ENCODE results near the gene SPTLC3. TPM values are rescaled to one million over a fixed set of nuclear protein-coding genes. Genes with fewer than 3 reads are reported as not detected.

Gene SPTLC3
- total and polyA plus RNA-seq, 12 donors = 1.4 to 15.7 (median 8.7) TPM

- H3K27ac ChIP-seq = no peak overlapping the region
- H3K4me3 ChIP-seq = no peak overlapping the region
- DNase-seq = no peak
- no peak for TF ChIP-seq POLR2A (IDR thresholded peaks at IDR 0.05)
- H3K27me3 ChIP-seq = no peaks in the 10 kb centered on the region
- H3K36me3 ChIP-seq (replicated peaks in 1 of 2) = no peaks in the 10 kb centered on the region
- intact Hi-C loops (cut with DNase I) = loop anchor here (10.0 kb wide), 2 partner anchors 136 to 176 kb away; no protein-coding TSS in a partner anchor
- peaks cover 0 to 6% of the 10 kb centered on the region in 2 donors for H3K4me1 ChIP-seq (replicated peaks in 1 of 2)
- WGBS, 4 donors = 88 to 100% (median 97%) methylated on average over 2 of the region's 2 CpGs
- no peaks in the 10 kb centered on the region for H3K9me3 ChIP-seq (replicated peaks in 1 of 3)
Observed at GRCh38 chr20:13101276-13101675, 92.5 kb downstream of the SPTLC3 start.

- no peak overlapping the region for H3K27ac ChIP-seq
- no peaks in the 10 kb centered on the region for H3K9me3 ChIP-seq (replicated peaks in 1 of 3)
- H3K4me3 ChIP-seq = no peak overlapping the region
- DNase-seq = peak in 1 of 7 donors; percentile 7
- H3K36me3 ChIP-seq (replicated peaks in 1 of 2) = no peaks in the 10 kb centered on the region
- intact Hi-C loops (cut with DNase I) = loop anchor here (10.0 kb wide), 2 partner anchors 137 to 177 kb away; no protein-coding TSS in a partner anchor
- TF ChIP-seq CTCF (IDR thresholded peaks at IDR 0.05) (no peak), POLR2A (IDR thresholded peaks at IDR 0.05) (no peak)
- peaks cover 0 to 6% of the 10 kb centered on the region in 2 donors for H3K4me1 ChIP-seq (replicated peaks in 1 of 2)
- H3K27me3 ChIP-seq = no peaks in the 10 kb centered on the region
- 52 to 69% (median 55%) methylated on average over 5 of the region's 5 CpGs for WGBS, 4 donors
Observed at GRCh38 chr20:13101706-13102105, 92.9 kb downstream of the SPTLC3 start.

GRCh38 chr20:13102237-13102636 lies 93.5 kb downstream of the SPTLC3 start:
- Histone ChIP-seq H3K4me1 (replicated peaks in 1 of 2) (peaks cover 0 to 6% of the 10 kb centered on the region in 2 donors), H3K36me3 (replicated peaks in 1 of 2) (no peaks in the 10 kb centered on the region), H3K9me3 (replicated peaks in 1 of 3) (no peaks in the 10 kb centered on the region), H3K27ac (no peak overlapping the region), H3K27me3 (no peaks in the 10 kb centered on the region), H3K4me3 (no peak overlapping the region)
- WGBS, 4 donors = 85 to 92% (median 88%) methylated on average over 3 of the region's 3 CpGs
- intact Hi-C loops (cut with DNase I) = loop anchor here (10.0 kb wide), 2 partner anchors 137 to 177 kb away; no protein-coding TSS in a partner anchor
- no peak for DNase-seq
- TF ChIP-seq CTCF (IDR thresholded peaks at IDR 0.05) (no peak), POLR2A (IDR thresholded peaks at IDR 0.05) (no peak)

- H3K27ac ChIP-seq = no peak overlapping the region
- H3K27me3 ChIP-seq = no peaks in the 10 kb centered on the region
- WGBS, 4 donors = 93 to 98% (median 94%) methylated on average over 1 of the region's 1 CpG
- H3K4me3 ChIP-seq = no peak overlapping the region
- no peaks in the 10 kb centered on the region for H3K36me3 ChIP-seq (replicated peaks in 1 of 2)
- no peaks in the 10 kb centered on the region for H3K9me3 ChIP-seq (replicated peaks in 1 of 3)
- DNase-seq = no peak
- TF ChIP-seq POLR2A (IDR thresholded peaks at IDR 0.05) = no peak
- TF ChIP-seq CTCF (IDR thresholded peaks at IDR 0.05) = no peak
- intact Hi-C loops (cut with DNase I) = loop anchor here (10.0 kb wide), 2 partner anchors 138 to 178 kb away; no protein-coding TSS in a partner anchor
- H3K4me1 ChIP-seq (replicated peaks in 1 of 2) = peaks cover 0 to 6% of the 10 kb centered on the region in 2 donors
Observed at GRCh38 chr20:13102694-13103093, 93.9 kb downstream of the SPTLC3 start.

GRCh38 chr20:13105039-13105438 lies 96.3 kb downstream of the SPTLC3 start:
- no peak for TF ChIP-seq POLR2A (IDR thresholded peaks at IDR 0.05)
- TF ChIP-seq CTCF (IDR thresholded peaks at IDR 0.05) = no peak
- no peak for DNase-seq
- Histone ChIP-seq H3K27me3 (no peaks in the 10 kb centered on the region), H3K9me3 (replicated peaks in 1 of 3) (no peaks in the 10 kb centered on the region), H3K27ac (no peak overlapping the region), H3K4me1 (replicated peaks in 1 of 2) (peaks cover 0 to 6% of the 10 kb centered on the region in 2 donors), H3K4me3 (no peak overlapping the region), H3K36me3 (replicated peaks in 1 of 2) (no peaks in the 10 kb centered on the region)
- intact Hi-C loops (cut with DNase I) = loop anchor here (2.0 to 10.0 kb wide), 3 partner anchors 134 to 180 kb away; no protein-coding TSS in a partner anchor
- 77 to 88% (median 85%) methylated on average over 9 of the region's 9 CpGs for WGBS, 4 donors

All from adrenal gland (tissue), 12 donors.